ENCODE data around the gene MAMLD1.

The MAMLD1 gene

DNA sequence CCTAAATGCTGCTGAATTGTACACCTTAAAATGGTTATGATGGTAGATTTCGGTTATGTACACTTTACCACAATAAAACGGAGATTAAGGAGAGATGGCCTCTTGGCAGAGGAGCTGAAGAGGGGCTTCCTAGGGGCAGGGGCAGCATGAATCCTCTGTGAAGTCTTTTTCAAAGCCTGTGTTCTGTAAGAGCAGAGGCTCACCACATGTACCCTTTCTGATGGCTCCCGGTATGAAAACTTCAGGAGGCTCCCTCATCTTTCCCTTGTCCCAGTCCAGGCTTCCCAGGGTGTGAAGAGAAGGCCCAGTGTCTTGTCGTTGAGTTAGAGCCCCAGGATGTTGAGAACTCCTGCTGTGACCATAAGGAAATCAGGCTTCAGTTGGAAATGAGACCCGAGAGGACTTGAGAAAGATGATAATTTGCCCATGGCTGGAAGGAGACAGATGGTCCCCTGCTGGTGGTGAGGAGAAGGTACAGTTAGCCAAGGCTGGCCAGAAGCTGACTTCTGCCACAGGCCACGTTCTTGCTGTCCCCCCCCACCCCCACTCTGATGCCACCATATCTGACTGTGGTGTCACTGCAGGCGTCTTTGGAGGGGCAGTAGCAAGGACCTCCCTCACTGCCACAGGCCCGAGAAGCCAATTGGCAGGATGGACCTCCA is 173.5 kb downstream of the MAMLD1 start:
- TF ChIP-seq, protein P1, sequence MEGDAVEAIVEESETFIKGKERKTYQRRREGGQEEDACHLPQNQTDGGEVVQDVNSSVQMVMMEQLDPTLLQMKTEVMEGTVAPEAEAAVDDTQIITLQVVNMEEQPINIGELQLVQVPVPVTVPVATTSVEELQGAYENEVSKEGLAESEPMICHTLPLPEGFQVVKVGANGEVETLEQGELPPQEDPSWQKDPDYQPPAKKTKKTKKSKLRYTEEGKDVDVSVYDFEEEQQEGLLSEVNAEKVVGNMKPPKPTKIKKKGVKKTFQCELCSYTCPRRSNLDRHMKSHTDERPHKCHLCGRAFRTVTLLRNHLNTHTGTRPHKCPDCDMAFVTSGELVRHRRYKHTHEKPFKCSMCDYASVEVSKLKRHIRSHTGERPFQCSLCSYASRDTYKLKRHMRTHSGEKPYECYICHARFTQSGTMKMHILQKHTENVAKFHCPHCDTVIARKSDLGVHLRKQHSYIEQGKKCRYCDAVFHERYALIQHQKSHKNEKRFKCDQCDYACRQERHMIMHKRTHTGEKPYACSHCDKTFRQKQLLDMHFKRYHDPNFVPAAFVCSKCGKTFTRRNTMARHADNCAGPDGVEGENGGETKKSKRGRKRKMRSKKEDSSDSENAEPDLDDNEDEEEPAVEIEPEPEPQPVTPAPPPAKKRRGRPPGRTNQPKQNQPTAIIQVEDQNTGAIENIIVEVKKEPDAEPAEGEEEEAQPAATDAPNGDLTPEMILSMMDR (IDR thresholded peaks at IDR 0.05) = no peak
- intact Hi-C loops (cut with DNase I; ENCODE audit: low total_unique reads) = no loop called here
- Histone ChIP-seq H3K27me3 (no peaks in the 10 kb centered on the region), H3K4me1 (peaks cover 0 to 4% (median 0%) of the 10 kb centered on the region in 4 donors), H3K27ac (no peak overlapping the region), H3K4me3 (no peak overlapping the region), H3K9me3 (peaks cover 0 to 12% (median 5%) of the 10 kb centered on the region in 3 donors), H3K36me3 (no peaks in the 10 kb centered on the region)
- no peak for DNase-seq

DNA sequence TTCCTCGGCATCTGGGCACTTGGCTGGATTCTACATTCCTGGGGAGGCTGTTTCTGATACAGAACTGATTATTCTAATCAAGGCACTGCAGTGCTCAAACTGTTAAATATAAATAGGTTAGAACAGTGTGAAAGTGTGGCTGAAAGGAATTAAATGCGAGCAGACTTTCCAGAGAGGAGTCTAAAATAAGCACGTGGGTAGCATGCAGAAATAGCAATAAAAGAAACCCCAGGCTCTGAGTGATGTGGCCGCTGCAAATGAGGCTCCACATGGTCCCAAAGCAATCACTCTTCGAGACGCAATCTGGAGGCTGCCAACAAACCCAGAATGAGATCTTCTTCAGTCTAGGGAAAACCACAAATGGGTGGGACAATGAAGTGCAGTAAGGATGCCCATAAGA is 174.7 kb downstream of the MAMLD1 start:
- H3K27me3 ChIP-seq = no peaks in the 10 kb centered on the region
- no peak overlapping the region for H3K4me3 ChIP-seq
- H3K9me3 ChIP-seq = peaks cover 0 to 12% (median 5%) of the 10 kb centered on the region in 3 donors
- H3K4me1 ChIP-seq = no peaks in the 10 kb centered on the region
- no peak for DNase-seq
- TF ChIP-seq, protein P1 (IDR thresholded peaks at IDR 0.05) = no peak
- intact Hi-C loops (cut with DNase I; ENCODE audit: low total_unique reads) = no loop called here
- no peaks in the 10 kb centered on the region for H3K36me3 ChIP-seq
- H3K27ac ChIP-seq = no peak overlapping the region

DNA sequence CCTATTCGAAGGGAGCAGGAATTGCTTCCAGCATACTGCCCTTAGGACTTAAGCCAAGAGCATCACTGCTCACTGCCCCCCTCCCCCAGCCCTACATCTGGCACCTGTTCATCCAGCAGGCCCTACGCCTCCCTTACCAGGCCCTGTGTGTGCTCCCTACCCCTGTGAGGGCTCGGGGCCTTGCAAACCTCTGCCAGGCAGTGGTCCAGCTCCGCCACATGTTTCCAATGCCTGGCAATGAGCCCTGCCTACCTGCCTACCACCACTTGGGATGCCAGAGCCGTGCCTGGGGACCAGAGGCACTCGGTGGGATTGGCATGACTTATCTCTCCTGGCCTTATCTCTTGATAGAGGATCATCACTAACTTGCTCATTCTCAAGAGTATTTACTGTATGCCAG is 177.8 kb downstream of the MAMLD1 start:
- intact Hi-C loops (cut with DNase I; ENCODE audit: low total_unique reads) = no loop called here
- H3K9me3 ChIP-seq = peaks cover 0 to 11% (median 5%) of the 10 kb centered on the region in 3 donors
- TF ChIP-seq, protein P1 (IDR thresholded peaks at IDR 0.05) = no peak
- no peaks in the 10 kb centered on the region for H3K27me3 ChIP-seq
- no peak for DNase-seq
- no peak overlapping the region for H3K27ac ChIP-seq
- no peak overlapping the region for H3K4me3 ChIP-seq
- H3K4me1 ChIP-seq = peaks cover 0 to 8% (median 3%) of the 10 kb centered on the region in 4 donors
- H3K36me3 ChIP-seq = no peaks in the 10 kb centered on the region

DNA sequence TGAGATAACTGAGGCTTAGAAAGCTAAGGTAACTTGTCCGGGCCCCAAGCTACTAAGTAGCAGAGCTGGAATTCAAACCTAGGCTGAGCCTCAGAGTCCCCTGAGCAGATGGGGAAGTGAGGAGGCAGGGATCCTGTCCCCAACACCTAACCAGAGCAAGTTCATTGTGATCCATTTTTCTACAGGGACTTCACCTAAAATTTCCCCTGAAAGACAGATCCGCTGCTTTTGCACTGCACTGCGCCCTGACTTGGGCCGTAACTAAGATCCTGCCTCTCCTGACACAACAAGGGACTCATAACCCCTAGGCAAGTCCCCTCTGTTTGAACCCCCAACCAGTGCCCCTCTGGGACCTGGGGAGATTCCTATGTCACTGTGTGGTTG is 179.7 kb downstream of the MAMLD1 start:
- Histone ChIP-seq H3K9me3 (no peaks in the 10 kb centered on the region), H3K4me1 (peaks cover 0 to 22% (median 7%) of the 10 kb centered on the region in 4 donors), H3K27ac (no peak overlapping the region), H3K27me3 (no peaks in the 10 kb centered on the region), H3K4me3 (no peak overlapping the region), H3K36me3 (no peaks in the 10 kb centered on the region)
- TF ChIP-seq, protein P1 (IDR thresholded peaks at IDR 0.05) = no peak
- DNase-seq = no peak
- intact Hi-C loops (cut with DNase I; ENCODE audit: low total_unique reads) = no loop called here

DNA sequence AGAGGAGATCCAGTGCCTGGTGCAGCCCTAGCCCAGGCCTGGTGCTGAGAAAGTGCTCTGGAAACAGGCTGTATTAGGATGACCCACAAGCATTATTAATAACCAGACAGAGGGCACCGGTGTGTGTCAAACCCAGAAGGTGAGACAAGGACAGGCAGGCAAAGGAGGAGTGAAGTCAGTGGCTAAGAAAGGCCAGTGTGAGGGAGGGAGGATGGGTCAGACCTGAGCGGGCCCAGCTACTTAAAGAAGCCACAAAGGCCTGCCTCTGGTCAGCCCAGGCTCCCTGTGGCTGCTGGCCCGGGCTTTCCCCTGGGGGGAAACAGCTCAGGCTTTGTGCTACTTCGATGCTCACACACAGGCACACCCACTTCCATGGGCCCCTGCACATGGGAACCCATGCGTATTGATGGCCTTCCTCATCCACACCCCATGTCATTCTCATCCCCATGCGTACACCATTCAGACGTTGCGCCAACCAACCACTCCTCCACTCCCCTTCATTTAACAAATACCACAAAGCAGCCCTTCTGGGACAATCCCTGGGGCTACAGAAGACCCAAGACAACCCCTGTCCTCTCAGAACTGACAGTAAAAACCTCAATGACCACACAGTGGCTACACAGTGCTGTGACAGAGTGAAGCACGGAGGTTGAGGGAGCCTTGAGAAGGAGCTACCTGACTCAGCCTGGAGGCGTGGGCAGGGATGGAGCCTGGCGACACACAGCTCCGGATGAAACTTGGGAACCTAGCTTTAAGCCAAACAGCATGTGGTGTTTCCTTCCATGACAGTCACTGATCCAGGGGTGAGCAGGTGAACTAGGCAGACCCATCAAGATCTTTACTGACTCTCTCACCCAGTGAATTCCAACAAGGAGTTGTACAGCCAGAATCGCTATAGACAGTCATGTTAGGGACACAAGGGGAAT is 180.4 kb downstream of the MAMLD1 start:
- Histone ChIP-seq H3K9me3 (no peaks in the 10 kb centered on the region), H3K36me3 (no peaks in the 10 kb centered on the region), H3K27me3 (no peaks in the 10 kb centered on the region), H3K4me3 (no peak overlapping the region), H3K27ac (no peak overlapping the region), H3K4me1 (peaks cover 0 to 28% (median 8%) of the 10 kb centered on the region in 4 donors)
- intact Hi-C loops (cut with DNase I; ENCODE audit: low total_unique reads) = no loop called here
- TF ChIP-seq, protein P1 (IDR thresholded peaks at IDR 0.05) = no peak
- DNase-seq = no peak

Data from tibial artery (tissue), 4 donors.